GM12878 (cell line): ENCODE data around the gene TCERG1. TPM values are rescaled to one million over a fixed set of nuclear protein-coding genes. Genes with fewer than 3 reads are reported as not detected.
A peak's percentile ranks its signal among the peaks of the same experiment; 100 is the strongest.

Source experiments
- ATAC-seq: fragments of 200-7000 bp; cut with Tn5 transposase; 3 replicates; pipeline ENCODE4 v1.9.1; 2020; ENCODE audit warnings: mild to moderate bottlenecking, moderate library complexity
- BruUV-seq: library from RNA; stranded (reverse); fragments of 400-500 nt; replicated peaks from 2 replicates; lab custom pipeline; 2021; lab: Mats Ljungman, UMichigan
- CTCF ChIA-PET: fragments of 300-600 bp; sonication (Branson Sonifier 250); formaldehyde crosslinking; extraction: SDS; loops from one replicate; lab custom pipeline; 2021; ENCODE audit warnings: inconsistent platforms; lab: Yijun Ruan, JAX
- POLR2A ChIA-PET: fragments of 350-600 bp; formaldehyde crosslinking; extraction: SDS; loops from one replicate; lab custom pipeline; 2021; ENCODE audit warnings: inconsistent platforms; lab: Charles Lee
- RAD21 ChIA-PET: fragments of 300-600 bp; sonication (Branson Sonifier 250); formaldehyde crosslinking; loops from one replicate; lab custom pipeline; 2023; ENCODE audit warnings: antibody characterized with exemption; ENCODE audit not compliant: unreplicated experiment; lab: Charles Lee
- SMC1A ChIA-PET: fragments of 300-600 bp; sonication (Branson Sonifier 250); formaldehyde crosslinking; loops from one replicate; lab custom pipeline; 2023; ENCODE audit not compliant: unreplicated experiment, uncharacterized antibody; lab: Charles Lee
- DNase-seq: peaks from one replicate; pipeline ENCODE4 v3.0.0-alpha.2; 2011; ENCODE audit warnings: low read depth, low spot score
- FAIRE-seq: peaks from 3 replicates; lab custom pipeline; 2011; peaks lifted over from hg19 to GRCh38; lab: Jason Lieb, UNC
- H2AFZ ChIP-seq: 2 replicates; pipeline ENCODE4 v1.6.0; 2011; ENCODE audit warnings: low read depth, low read length, control low read depth; ENCODE audit not compliant: control insufficient read depth
- H3K27ac ChIP-seq: 2 replicates; pipeline ENCODE4 v1.5.1; 2011; ENCODE audit warnings: control low read depth; ENCODE audit not compliant: control insufficient read depth, insufficient read depth
- H3K27me3 ChIP-seq, 2 experiments: replicated peaks in 1 of 2; 2 replicates each; pipeline versions ENCODE4 v1.6.0 to v1.6.1; 2011; ENCODE audit warnings: low read length in 1 of 2; ENCODE audit not compliant: control insufficient read depth in 2 of 2, insufficient read depth in 2 of 2
- H3K36me3 ChIP-seq, 2 experiments: 2 replicates each; pipeline ENCODE4 v1.5.1; 2011; ENCODE audit warnings: low read length in 1 of 2; ENCODE audit not compliant: control insufficient read depth in 2 of 2, insufficient read depth in 2 of 2
- H3K4me1 ChIP-seq: 2 replicates; pipeline ENCODE4 v1.6.1; 2011; ENCODE audit warnings: mild to moderate bottlenecking, low read length, moderate library complexity, mixed read lengths; ENCODE audit not compliant: control insufficient read depth, insufficient read depth
- H3K4me2 ChIP-seq: 2 replicates; pipeline ENCODE4 v1.6.0; 2011; ENCODE audit warnings: control low read depth; ENCODE audit not compliant: control insufficient read depth, insufficient read depth
- H3K4me3 ChIP-seq: fragments of 200-600 bp; sonication (generic); 2 replicates; pipeline ENCODE4 v1.5.1; 2016
- H3K79me2 ChIP-seq: 2 replicates; pipeline ENCODE4 v1.6.0; 2011; ENCODE audit warnings: low read length; ENCODE audit not compliant: control insufficient read depth, insufficient read depth
- H3K9ac ChIP-seq: 2 replicates; pipeline ENCODE4 v1.8.0; 2011; ENCODE audit warnings: low read length, control low read depth, mixed read lengths; ENCODE audit not compliant: control insufficient read depth, insufficient read depth
- H3K9me3 ChIP-seq: replicated peaks from 3 replicates; pipeline ENCODE4 v1.5.1; 2011; ENCODE audit warnings: mild to moderate bottlenecking, low read length; ENCODE audit not compliant: control insufficient read depth, insufficient read depth
- H4K20me1 ChIP-seq: 2 replicates; pipeline ENCODE4 v1.6.0; 2011; ENCODE audit not compliant: control insufficient read depth, insufficient read depth
- BHLHE40 ChIP-seq, 2 experiments: fragments of 450-650 bp in 1 of 2; IDR thresholded peaks; 2 replicates each; pipeline ENCODE4 v1.6.1; 2011 to 2017; ENCODE audit warnings: low read depth in 2 of 2, borderline replicate concordance in 1 of 2, improper control_type of control experiment in 1 of 2, low read length in 1 of 2, mild to moderate bottlenecking in 1 of 2
- WGBS: methylation state at CpG from one replicate; pipeline ENCODE4 v1.1.6; 2016; ENCODE audit warnings: low lambda C conversion rate; ENCODE audit not compliant: insufficient replicate concordance, insufficient coverage; ENCODE audit errors: missing lambda C conversion rate; 5-methylcytosine and 5-hydroxymethylcytosine counted together
- in situ Hi-C: fragments of 300-500 bp; cut with MboI; formaldehyde crosslinking; loops from 9 replicates; pipeline ENCODE4 v1.14.3; 2018; ENCODE audit warnings: mixed read lengths
- intact Hi-C: fragments of 100-400 bp; cut with micrococcal nuclease; formaldehyde crosslinking; loops from one replicate; pipeline ENCODE4 v1.14.2; 2022; ENCODE audit not compliant: unreplicated experiment
- polyA plus RNA-seq, 11 experiments: library from polyadenylated mRNA; depleted of rRNA in 4 of 11; unstranded in 6 of 11; stranded (reverse) in 5 of 11; fragments of >200 nt; fragmentation: Nextera tagmentation in 4 of 11; fragmentation: Illumina TruSeq in 1 of 11; extraction: Ambion mirVana in 4 of 11; extraction: Trizol in 1 of 11; gene quantifications; 1 replicate in 1 of 11; 2 replicates in 10 of 11; pipeline versions ENCODE4 v1.2.1 to v1.2.3, GENCODE V29; 2011 to 2016; ENCODE audit warnings: inconsistent platforms in 2 of 11, missing spikeins in 2 of 11, low read depth in 1 of 11
- total RNA-seq, 4 experiments: library from RNA; depleted of rRNA in 3 of 4; stranded (reverse); fragments of >200 nt in 3 of 4; fragmentation: Illumina TruSeq in 1 of 4; extraction: Trizol in 1 of 4; gene quantifications; 2 replicates each; pipeline versions ENCODE4 v1.2.1 to v1.2.3, GENCODE V29; 2013 to 2021
- TF ChIP-seq, protein P1 (sequence below): fragments of 450-650 bp; conservative IDR thresholded peaks from 2 replicates; pipeline ENCODE4 v1.6.1; 2017; ENCODE audit warnings: mild to moderate bottlenecking, moderate library complexity
- TF ChIP-seq, protein P2 (sequence below): IDR thresholded peaks from 2 replicates; pipeline ENCODE4 v1.6.1; 2012; ENCODE audit warnings: mild to moderate bottlenecking, low read depth, low read length

TCERG1 gene
- total and polyA plus RNA-seq, 10 of the 15 experiments (the other 5 are each of a cell fraction or from before 2014, with no cell fraction given): 51.5 to 131 (median 91.6) TPM

DNA sequence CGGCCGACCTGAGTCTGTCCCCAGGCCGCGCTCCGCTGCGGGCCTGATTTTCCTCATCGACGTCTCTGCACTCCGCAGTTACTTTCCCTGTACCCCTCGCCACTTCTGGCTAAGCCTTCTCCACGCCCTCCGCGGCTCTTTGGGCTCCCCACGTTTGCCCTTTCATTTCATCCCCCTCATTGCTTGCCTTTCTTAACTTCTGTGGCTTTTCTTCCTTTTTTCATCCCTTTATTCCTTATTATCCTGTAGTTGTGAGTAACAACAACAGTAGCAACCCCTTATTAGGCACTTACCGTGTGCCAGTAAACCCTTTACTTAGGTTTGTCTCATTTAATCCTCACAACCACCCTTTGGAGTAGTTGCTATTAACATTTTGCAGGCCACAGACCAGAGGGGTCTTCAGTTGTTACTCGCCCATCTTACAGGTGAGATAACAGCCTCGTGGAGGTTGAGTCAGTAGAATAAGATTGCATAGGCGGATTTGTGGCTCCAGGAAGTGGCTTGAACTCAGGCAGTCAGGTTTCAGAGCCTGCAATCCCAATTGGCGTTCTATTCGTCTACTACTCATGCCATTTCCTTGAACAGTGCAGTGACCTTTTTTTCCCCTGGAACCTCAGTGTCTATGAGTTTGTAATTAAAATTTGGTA is 724 bp downstream of the TCERG1 start (continued):
- TF ChIP-seq, protein P1, sequence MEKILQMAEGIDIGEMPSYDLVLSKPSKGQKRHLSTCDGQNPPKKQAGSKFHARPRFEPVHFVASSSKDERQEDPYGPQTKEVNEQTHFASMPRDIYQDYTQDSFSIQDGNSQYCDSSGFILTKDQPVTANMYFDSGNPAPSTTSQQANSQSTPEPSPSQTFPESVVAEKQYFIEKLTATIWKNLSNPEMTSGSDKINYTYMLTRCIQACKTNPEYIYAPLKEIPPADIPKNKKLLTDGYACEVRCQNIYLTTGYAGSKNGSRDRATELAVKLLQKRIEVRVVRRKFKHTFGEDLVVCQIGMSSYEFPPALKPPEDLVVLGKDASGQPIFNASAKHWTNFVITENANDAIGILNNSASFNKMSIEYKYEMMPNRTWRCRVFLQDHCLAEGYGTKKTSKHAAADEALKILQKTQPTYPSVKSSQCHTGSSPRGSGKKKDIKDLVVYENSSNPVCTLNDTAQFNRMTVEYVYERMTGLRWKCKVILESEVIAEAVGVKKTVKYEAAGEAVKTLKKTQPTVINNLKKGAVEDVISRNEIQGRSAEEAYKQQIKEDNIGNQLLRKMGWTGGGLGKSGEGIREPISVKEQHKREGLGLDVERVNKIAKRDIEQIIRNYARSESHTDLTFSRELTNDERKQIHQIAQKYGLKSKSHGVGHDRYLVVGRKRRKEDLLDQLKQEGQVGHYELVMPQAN: 0 out of 2 replicates have a peak, but pooled peaks have one; percentile 14

DNA sequence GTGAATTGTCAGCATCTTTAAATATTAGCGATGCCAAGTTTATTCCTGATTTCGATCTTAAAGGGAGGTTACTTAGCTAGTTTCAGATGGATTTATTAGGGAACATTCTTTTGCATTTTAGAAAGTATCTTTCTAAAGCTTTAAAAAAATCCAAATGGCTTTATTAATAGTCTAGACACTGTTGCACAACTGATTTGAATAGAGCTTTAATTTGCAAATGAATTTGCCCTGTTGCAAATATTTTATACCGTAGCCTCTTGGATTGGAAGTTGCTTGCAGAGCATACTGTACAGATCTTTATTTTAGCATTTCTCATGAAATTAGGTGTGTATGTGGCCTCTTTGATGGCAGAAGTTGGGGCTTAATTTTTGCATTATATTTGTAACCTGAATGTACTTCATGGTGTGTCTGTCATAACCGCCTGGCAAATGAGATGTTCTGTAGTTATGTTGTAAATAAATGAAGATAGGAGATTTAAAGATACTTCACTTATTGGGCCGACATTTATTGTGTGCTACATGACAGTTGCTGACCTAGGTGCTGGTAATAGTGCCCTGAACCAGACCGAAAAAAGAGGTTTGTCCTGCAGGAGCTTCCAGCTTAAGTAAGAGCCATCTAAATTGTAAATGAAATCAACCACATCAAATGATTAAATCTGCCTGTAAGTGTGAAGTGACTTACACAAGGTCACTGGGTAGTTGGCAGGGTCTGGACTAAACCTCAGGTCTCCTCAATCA is 1.8 kb downstream of the TCERG1 start:
- WGBS: 34% methylated on average over 6 of the region's 6 CpGs
- CTCF ChIA-PET: interaction anchor here (1.1 to 1.5 kb wide), 3 partner anchors 21 to 318 kb away, joined by 3 to 4 read pairs (median 3); no protein-coding TSS in a partner anchor

More for the DNA sequence above, 1.8 kb downstream of the TCERG1 start:
- TF ChIP-seq, protein P2, sequence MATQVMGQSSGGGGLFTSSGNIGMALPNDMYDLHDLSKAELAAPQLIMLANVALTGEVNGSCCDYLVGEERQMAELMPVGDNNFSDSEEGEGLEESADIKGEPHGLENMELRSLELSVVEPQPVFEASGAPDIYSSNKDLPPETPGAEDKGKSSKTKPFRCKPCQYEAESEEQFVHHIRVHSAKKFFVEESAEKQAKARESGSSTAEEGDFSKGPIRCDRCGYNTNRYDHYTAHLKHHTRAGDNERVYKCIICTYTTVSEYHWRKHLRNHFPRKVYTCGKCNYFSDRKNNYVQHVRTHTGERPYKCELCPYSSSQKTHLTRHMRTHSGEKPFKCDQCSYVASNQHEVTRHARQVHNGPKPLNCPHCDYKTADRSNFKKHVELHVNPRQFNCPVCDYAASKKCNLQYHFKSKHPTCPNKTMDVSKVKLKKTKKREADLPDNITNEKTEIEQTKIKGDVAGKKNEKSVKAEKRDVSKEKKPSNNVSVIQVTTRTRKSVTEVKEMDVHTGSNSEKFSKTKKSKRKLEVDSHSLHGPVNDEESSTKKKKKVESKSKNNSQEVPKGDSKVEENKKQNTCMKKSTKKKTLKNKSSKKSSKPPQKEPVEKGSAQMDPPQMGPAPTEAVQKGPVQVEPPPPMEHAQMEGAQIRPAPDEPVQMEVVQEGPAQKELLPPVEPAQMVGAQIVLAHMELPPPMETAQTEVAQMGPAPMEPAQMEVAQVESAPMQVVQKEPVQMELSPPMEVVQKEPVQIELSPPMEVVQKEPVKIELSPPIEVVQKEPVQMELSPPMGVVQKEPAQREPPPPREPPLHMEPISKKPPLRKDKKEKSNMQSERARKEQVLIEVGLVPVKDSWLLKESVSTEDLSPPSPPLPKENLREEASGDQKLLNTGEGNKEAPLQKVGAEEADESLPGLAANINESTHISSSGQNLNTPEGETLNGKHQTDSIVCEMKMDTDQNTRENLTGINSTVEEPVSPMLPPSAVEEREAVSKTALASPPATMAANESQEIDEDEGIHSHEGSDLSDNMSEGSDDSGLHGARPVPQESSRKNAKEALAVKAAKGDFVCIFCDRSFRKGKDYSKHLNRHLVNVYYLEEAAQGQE: peak; percentile 57; the same call in 1 of the 2 replicates
- no peak for TF ChIP-seq BHLHE40 (IDR thresholded peaks at IDR 0.05; ENCODE audit: borderline replicate concordance in 1 of 2, low read depth in 2 of 2, low read length in 1 of 2)
- no peak overlapping the region for H2AFZ ChIP-seq
- peaks cover 69% of the 10 kb centered on the region for H3K79me2 ChIP-seq
- peak overlapping the region; percentile 87 for H3K4me2 ChIP-seq
- intact Hi-C loops (no loop called here), in situ Hi-C loops (loop anchor here (25.0 kb wide), 1 partner anchor 162 kb away; no protein-coding TSS in a partner anchor)
- H3K4me1 ChIP-seq: no peaks in the 10 kb centered on the region
- peak overlapping the region; percentile 75 for H3K4me3 ChIP-seq
- BruUV-seq: no TSS peak
- ChIA-PET POLR2A (no interaction called here), SMC1A (interaction anchor here (0.9 kb wide), 1 partner anchor 21 kb away, joined by 3 read pairs; no protein-coding TSS in a partner anchor), RAD21 (no interaction called here)
- H3K36me3 ChIP-seq: no peaks in the 10 kb centered on the region
- peaks cover 4% of the 10 kb centered on the region; the same call in 1 of the 2 replicates for H4K20me1 ChIP-seq
- H3K27ac ChIP-seq: no peak overlapping the region
- H3K9me3 ChIP-seq: no peaks in the 10 kb centered on the region
- FAIRE-seq (no peak), ATAC-seq (no peak), DNase-seq (no peak)
- H3K9ac ChIP-seq: no peak overlapping the region; the same call in 1 of the 2 replicates
- H3K27me3 ChIP-seq: no peaks in the 10 kb centered on the region
